ENCODE data around the gene EYS. TPM values are rescaled to one million over a fixed set of nuclear protein-coding genes. Genes with fewer than 3 reads are reported as not detected.
A peak's percentile ranks its signal among the peaks of the same experiment; 100 is the strongest.

The EYS gene
- polyA plus RNA-seq, 2 of the 4 experiments (the other 2 are of a cell fraction): 0.03 to 0.06 TPM

- POLR2A ChIA-PET: no interaction called here
- CTCF ChIA-PET: no interaction called here
Measured at GRCh38 chr6:65088575-65088974, 618.5 kb downstream of the EYS start.

DNA sequence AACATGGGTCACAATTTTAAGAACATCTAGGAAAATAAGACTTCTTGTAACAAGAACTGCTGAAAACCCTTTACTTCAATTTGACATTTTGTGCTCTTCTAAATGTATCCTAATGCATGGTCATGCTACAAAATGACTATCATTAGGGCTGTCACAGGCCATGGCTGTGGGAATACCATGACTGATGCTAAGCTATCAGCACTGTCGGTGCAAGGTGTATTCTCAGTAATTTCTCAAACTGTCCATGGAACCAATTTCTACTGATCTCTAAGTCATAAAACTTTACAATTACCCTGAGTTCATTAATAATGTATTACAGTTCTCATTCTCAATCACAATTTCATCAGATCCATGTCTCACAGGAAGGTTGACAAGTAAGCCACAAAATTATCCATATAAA, 625.3 kb downstream of the EYS start:
- Histone ChIP-seq H3K4me2 (no peak overlapping the region), H3K4me3 (no peak overlapping the region), H3K4me1 (no peaks in the 10 kb centered on the region), H3K9me3 (no peaks in the 10 kb centered on the region), H3K27ac (no peak overlapping the region)
- DNase-seq (ENCODE audit: low read depth in 1 of 2, low spot score in 1 of 2) (no peak), FAIRE-seq (no peak), ATAC-seq (no peak)
- POLR2A ChIA-PET: no interaction called here
- 92% methylated on average over 1 of the region's 1 CpG for WGBS (ENCODE audit: missing lambda C conversion rate)
- CTCF ChIA-PET: no interaction called here
- TF ChIP-seq NR3C1 (IDR thresholded peaks at IDR 0.05) (no peak), HOXB5 (CRISPR knock-in tag; IDR thresholded peaks at IDR 0.05) (no peak), RAD21 (conservative IDR thresholded peaks at IDR 0.05 in 1 of 2, IDR thresholded peaks at IDR 0.05 in 1 of 2) (no peak), EP300 (IDR thresholded peaks at IDR 0.05) (no peak), SREBF2 (IDR thresholded peaks at IDR 0.05) (no peak), POLR2A (IDR thresholded peaks at IDR 0.05; ENCODE audit: low read length) (no peak)

More at GRCh38 chr6:65088575-65088974, 618.5 kb downstream of the EYS start:
- no peak for TF ChIP-seq JUNB (IDR thresholded peaks at IDR 0.05)
- no peak for TF ChIP-seq MYC (IDR thresholded peaks at IDR 0.05; ENCODE audit: borderline replicate concordance, low read length)
- no peak for TF ChIP-seq GATA3 (IDR thresholded peaks at IDR 0.05; ENCODE audit: borderline replicate concordance)
- TF ChIP-seq POLR2A (IDR thresholded peaks at IDR 0.05; ENCODE audit: low read length): no peak
- TF ChIP-seq RFX5 (IDR thresholded peaks at IDR 0.05): no peak
- no peak for TF ChIP-seq HEYL (CRISPR knock-in tag; IDR thresholded peaks at IDR 0.05)
- TF ChIP-seq CEBPB (IDR thresholded peaks at IDR 0.05): no peak
- peak; percentile 42 for TF ChIP-seq ZFP36 (IDR thresholded peaks at IDR 0.05; ENCODE audit: borderline replicate concordance, partially characterized antibody)
- TF ChIP-seq NPAS2 (CRISPR knock-in tag; IDR thresholded peaks at IDR 0.05; ENCODE audit: borderline replicate concordance): no peak
- H3K4me2 ChIP-seq: no peak overlapping the region
- 36% methylated on average over 3 of the region's 3 CpGs for WGBS (ENCODE audit: missing lambda C conversion rate)
- no peak overlapping the region for H3K4me3 ChIP-seq
- H3K4me1 ChIP-seq: no peaks in the 10 kb centered on the region
- H3K9me3 ChIP-seq: no peaks in the 10 kb centered on the region
- H3K27ac ChIP-seq: no peak overlapping the region
- ATAC-seq (no peak), FAIRE-seq (no peak), DNase-seq (ENCODE audit: low read depth in 1 of 2, low spot score in 1 of 2) (no peak)

GRCh38 chr6:65075705-65076230, 631.3 kb downstream of the EYS start:
- DNase-seq (ENCODE audit: low read depth in 1 of 2, low spot score in 1 of 2) (no peak), FAIRE-seq (no peak), ATAC-seq (no peak)
- no peak overlapping the region for H3K27ac ChIP-seq
- no peaks in the 10 kb centered on the region for H3K4me1 ChIP-seq
- no peak for TF ChIP-seq ZNF302 (CRISPR knock-in tag; IDR thresholded peaks at IDR 0.05)
- TF ChIP-seq HOXB13 (CRISPR knock-in tag; IDR thresholded peaks at IDR 0.05; ENCODE audit: low read depth): no peak
- no peak for TF ChIP-seq GATA3 (IDR thresholded peaks at IDR 0.05; ENCODE audit: borderline replicate concordance)
- no peak for TF ChIP-seq SMC3 (IDR thresholded peaks at IDR 0.05)
- TF ChIP-seq, protein P1, sequence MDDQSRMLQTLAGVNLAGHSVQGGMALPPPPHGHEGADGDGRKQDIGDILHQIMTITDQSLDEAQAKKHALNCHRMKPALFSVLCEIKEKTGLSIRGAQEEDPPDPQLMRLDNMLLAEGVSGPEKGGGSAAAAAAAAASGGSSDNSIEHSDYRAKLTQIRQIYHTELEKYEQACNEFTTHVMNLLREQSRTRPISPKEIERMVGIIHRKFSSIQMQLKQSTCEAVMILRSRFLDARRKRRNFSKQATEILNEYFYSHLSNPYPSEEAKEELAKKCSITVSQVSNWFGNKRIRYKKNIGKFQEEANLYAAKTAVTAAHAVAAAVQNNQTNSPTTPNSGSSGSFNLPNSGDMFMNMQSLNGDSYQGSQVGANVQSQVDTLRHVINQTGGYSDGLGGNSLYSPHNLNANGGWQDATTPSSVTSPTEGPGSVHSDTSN (IDR thresholded peaks at IDR 0.05): no peak
- TF ChIP-seq CBX2 (IDR thresholded peaks at IDR 0.05; ENCODE audit: borderline replicate concordance, low read depth): no peak
- no peak for TF ChIP-seq SREBF2 (IDR thresholded peaks at IDR 0.05)
- TF ChIP-seq FOSL2 (IDR thresholded peaks at IDR 0.05): no peak
- no peak for TF ChIP-seq FOSL2 (CRISPR knock-in tag; IDR thresholded peaks at IDR 0.05)
- TF ChIP-seq ESRRA (IDR thresholded peaks at IDR 0.05; ENCODE audit: borderline replicate concordance, low read length): no peak
- TF ChIP-seq CEBPB (IDR thresholded peaks at IDR 0.05): no peak
- TF ChIP-seq, protein P2, sequence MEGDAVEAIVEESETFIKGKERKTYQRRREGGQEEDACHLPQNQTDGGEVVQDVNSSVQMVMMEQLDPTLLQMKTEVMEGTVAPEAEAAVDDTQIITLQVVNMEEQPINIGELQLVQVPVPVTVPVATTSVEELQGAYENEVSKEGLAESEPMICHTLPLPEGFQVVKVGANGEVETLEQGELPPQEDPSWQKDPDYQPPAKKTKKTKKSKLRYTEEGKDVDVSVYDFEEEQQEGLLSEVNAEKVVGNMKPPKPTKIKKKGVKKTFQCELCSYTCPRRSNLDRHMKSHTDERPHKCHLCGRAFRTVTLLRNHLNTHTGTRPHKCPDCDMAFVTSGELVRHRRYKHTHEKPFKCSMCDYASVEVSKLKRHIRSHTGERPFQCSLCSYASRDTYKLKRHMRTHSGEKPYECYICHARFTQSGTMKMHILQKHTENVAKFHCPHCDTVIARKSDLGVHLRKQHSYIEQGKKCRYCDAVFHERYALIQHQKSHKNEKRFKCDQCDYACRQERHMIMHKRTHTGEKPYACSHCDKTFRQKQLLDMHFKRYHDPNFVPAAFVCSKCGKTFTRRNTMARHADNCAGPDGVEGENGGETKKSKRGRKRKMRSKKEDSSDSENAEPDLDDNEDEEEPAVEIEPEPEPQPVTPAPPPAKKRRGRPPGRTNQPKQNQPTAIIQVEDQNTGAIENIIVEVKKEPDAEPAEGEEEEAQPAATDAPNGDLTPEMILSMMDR (IDR thresholded peaks at IDR 0.05): no peak
- no peak for TF ChIP-seq NPAS2 (CRISPR knock-in tag; IDR thresholded peaks at IDR 0.05; ENCODE audit: borderline replicate concordance)
- no peak for TF ChIP-seq RCOR1 (IDR thresholded peaks at IDR 0.05; ENCODE audit: low read depth, low read length)
- TF ChIP-seq MAZ (IDR thresholded peaks at IDR 0.05; ENCODE audit: borderline replicate concordance, low read depth, low read length): no peak
- no peak overlapping the region for H3K4me2 ChIP-seq
- CTCF ChIA-PET: no interaction called here
- no peaks in the 10 kb centered on the region for H3K9me3 ChIP-seq
- H3K4me3 ChIP-seq: no peak overlapping the region
- POLR2A ChIA-PET: no interaction called here

All from A549 (cell line).